H1 (cell line): Measurements from ENCODE around the gene MYCBP2. TPM values are rescaled to one million over a fixed set of nuclear protein-coding genes. Genes with fewer than 3 reads are reported as not detected.

Source experiments
- CTCF ChIA-PET: fragments of 300-600 bp; sonication (Branson Sonifier 250); formaldehyde crosslinking; loops from one replicate; lab custom pipeline; 2021; ENCODE audit not compliant: partially characterized antibody; lab: Charles Lee
- POLR2A ChIA-PET: fragments of 300-600 bp; sonication (Branson Sonifier 250); formaldehyde crosslinking; loops from one replicate; lab custom pipeline; 2021; ENCODE audit warnings: inconsistent platforms; ENCODE audit not compliant: partially characterized antibody; lab: Charles Lee
- DNase-seq, 2 experiments: peaks; one replicate each; pipeline versions ENCODE4 v3.0.0 to v3.0.0-alpha.2; 2010 to 2022; ENCODE audit warnings: low spot score in 2 of 2, low read depth in 1 of 2, mixed read lengths in 1 of 2
- FAIRE-seq: peaks from 2 replicates; lab custom pipeline; 2011; peaks lifted over from hg19 to GRCh38; lab: Jason Lieb, UNC
- H2AFZ ChIP-seq: 2 replicates; pipeline ENCODE4 v1.8.1; 2012; ENCODE audit warnings: low read length, inconsistent platforms
- H2AK5ac ChIP-seq: 2 replicates; pipeline ENCODE4 v1.6.1; 2013; ENCODE audit warnings: low read depth, low read length
- H2BK120ac ChIP-seq: replicated peaks from 2 replicates; pipeline ENCODE3; 2013; ENCODE audit warnings: low read depth, low read length, inconsistent platforms
- H2BK12ac ChIP-seq: 2 replicates; pipeline ENCODE4 v1.6.1; 2013; ENCODE audit warnings: low read depth, low read length
- H2BK15ac ChIP-seq: 2 replicates; pipeline ENCODE4 v1.6.1; 2013; ENCODE audit warnings: low read length
- H2BK20ac ChIP-seq: 2 replicates; pipeline ENCODE4 v1.6.1; 2013; ENCODE audit warnings: low read length
- H2BK5ac ChIP-seq: 2 replicates; pipeline ENCODE4 v1.6.1; 2013; ENCODE audit warnings: low read depth, low read length
- H3K14ac ChIP-seq: 2 replicates; pipeline ENCODE4 v1.6.1; 2013; ENCODE audit warnings: inconsistent platforms; ENCODE audit not compliant: insufficient read length
- H3K18ac ChIP-seq: 2 replicates; pipeline ENCODE4 v1.6.1; 2013; ENCODE audit warnings: low read length; ENCODE audit errors: extremely low read depth
- H3K23ac ChIP-seq: 2 replicates; pipeline ENCODE4 v1.6.1; 2013; ENCODE audit warnings: inconsistent platforms; ENCODE audit not compliant: insufficient read length
- H3K23me2 ChIP-seq: 2 replicates; pipeline ENCODE4 v1.6.1; 2013; ENCODE audit warnings: low read depth, low read length
- H3K27ac ChIP-seq: 2 replicates; pipeline ENCODE4 v1.6.1; 2011; ENCODE audit warnings: low read depth, low read length, inconsistent platforms
- H3K27me3 ChIP-seq, 4 experiments: replicated peaks in 1 of 4; 1 replicate in 1 of 4; 2 replicates in 3 of 4; pipeline versions ENCODE4 v1.6.1 to v1.8.1; 2011 to 2013; ENCODE audit warnings: low read length in 3 of 4, mild to moderate bottlenecking in 3 of 4, inconsistent platforms in 2 of 4, mixed read lengths in 2 of 4, moderate library complexity in 1 of 4; ENCODE audit not compliant: control insufficient read depth in 3 of 4, insufficient read depth in 3 of 4; ENCODE audit errors: extremely low read depth in 1 of 4
- H3K36me3 ChIP-seq, 4 experiments: 2 replicates each; pipeline versions ENCODE4 v1.6.1 to v1.8.1; 2011 to 2013; ENCODE audit warnings: mild to moderate bottlenecking in 4 of 4, low read length in 3 of 4, moderate library complexity in 2 of 4, control low read depth in 1 of 4, inconsistent platforms in 1 of 4; ENCODE audit not compliant: insufficient read depth in 4 of 4, control insufficient read depth in 2 of 4
- H3K4ac ChIP-seq: replicated peaks from 2 replicates; pipeline ENCODE3; 2013; ENCODE audit warnings: low read length, low read depth, mixed read lengths, inconsistent platforms; ENCODE audit not compliant: insufficient read length
- H3K4me1 ChIP-seq, 4 experiments: replicated peaks in 1 of 4; 1 replicate in 1 of 4; 2 replicates in 3 of 4; pipeline versions ENCODE4 v1.6.1 to v1.8.1; 2011 to 2013; ENCODE audit warnings: low read length in 3 of 4, inconsistent platforms in 2 of 4, mixed read lengths in 1 of 4; ENCODE audit not compliant: insufficient read depth in 4 of 4, control insufficient read depth in 3 of 4
- H3K4me2 ChIP-seq, 2 experiments: 2 replicates each; pipeline versions ENCODE4 v1.6.1 to v1.8.1; 2011 to 2013; ENCODE audit warnings: low read depth in 2 of 2, low read length in 2 of 2, control low read depth in 1 of 2, inconsistent platforms in 1 of 2, mild to moderate bottlenecking in 1 of 2; ENCODE audit not compliant: insufficient read depth in 1 of 2
- H3K4me3 ChIP-seq, 4 experiments: fragments of 200-600, 300-600 bp in 1 of 4; sonication (generic), shearing (Covaris generic), sonication (Bioruptor Twin) in 1 of 4; 2 replicates each; pipeline versions ENCODE4 v1.5.1 to v1.8.1; 2011 to 2016; ENCODE audit warnings: low read length in 4 of 4, low read depth in 3 of 4, control low read depth in 2 of 4, inconsistent platforms in 2 of 4, mild to moderate bottlenecking in 2 of 4, mixed read lengths in 1 of 4, moderate library complexity in 1 of 4; ENCODE audit not compliant: insufficient read depth in 2 of 4; ENCODE audit errors: extremely low read depth in 1 of 4
- H3K56ac ChIP-seq: replicated peaks from 2 replicates; pipeline ENCODE3; 2013; ENCODE audit warnings: low read depth, mild to moderate bottlenecking, mixed read lengths, low read length, inconsistent platforms; ENCODE audit not compliant: insufficient read length
- H3K79me1 ChIP-seq: 2 replicates; pipeline ENCODE4 v1.6.1; 2013; ENCODE audit warnings: low read depth, low read length, control low read depth
- H3K79me2 ChIP-seq, 2 experiments: 2 replicates each; pipeline versions ENCODE4 v1.6.1 to v1.8.1; 2012 to 2013; ENCODE audit warnings: low read length in 2 of 2, mild to moderate bottlenecking in 2 of 2, inconsistent platforms in 1 of 2; ENCODE audit not compliant: insufficient read depth in 2 of 2, control insufficient read depth in 1 of 2
- H3K9ac ChIP-seq, 4 experiments: replicated peaks in 1 of 4; 1 replicate in 1 of 4; 2 replicates in 3 of 4; pipeline versions ENCODE4 v1.6.1 to v1.8.1; 2011 to 2013; ENCODE audit warnings: low read depth in 3 of 4, low read length in 3 of 4, control low read depth in 2 of 4, mild to moderate bottlenecking in 2 of 4, moderate library complexity in 2 of 4, inconsistent platforms in 1 of 4; ENCODE audit errors: extremely low read depth in 1 of 4
- H3K9me3 ChIP-seq, 2 experiments: 2 replicates each; pipeline versions ENCODE4 v1.6.1 to v1.8.1; 2012 to 2013; ENCODE audit warnings: mild to moderate bottlenecking in 2 of 2, moderate library complexity in 2 of 2, control low read depth in 1 of 2, inconsistent platforms in 1 of 2, low read depth in 1 of 2, low read length in 1 of 2, mixed read lengths in 1 of 2; ENCODE audit not compliant: insufficient read depth in 2 of 2
- H4K20me1 ChIP-seq, 2 experiments: replicated peaks in 1 of 2; 2 replicates each; pipeline versions ENCODE3 to v1.8.1; 2011 to 2013; ENCODE audit warnings: inconsistent platforms in 2 of 2, low read length in 2 of 2, mild to moderate bottlenecking in 1 of 2; ENCODE audit not compliant: insufficient read depth in 2 of 2, control insufficient read depth in 1 of 2
- H4K5ac ChIP-seq: 2 replicates; pipeline ENCODE4 v1.6.1; 2013; ENCODE audit warnings: low read length, low read depth, mixed read lengths, inconsistent platforms; ENCODE audit not compliant: insufficient read length
- H4K8ac ChIP-seq: 2 replicates; pipeline ENCODE4 v1.8.0; 2013; ENCODE audit warnings: mild to moderate bottlenecking, moderate library complexity, low read length, inconsistent platforms; ENCODE audit not compliant: insufficient read depth; ENCODE audit errors: extremely low read depth
- H4K91ac ChIP-seq: replicated peaks from 2 replicates; pipeline ENCODE3; 2013; ENCODE audit warnings: low read length, mixed read lengths, inconsistent platforms; ENCODE audit not compliant: insufficient read length
- POLR2A ChIP-seq, 2 experiments: IDR thresholded peaks; 1 replicate in 1 of 2; 2 replicates in 1 of 2; pipeline ENCODE4 v1.6.1; 2011; ENCODE audit warnings: low read depth in 2 of 2, low read length in 2 of 2, mild to moderate bottlenecking in 2 of 2; ENCODE audit errors: control extremely low read depth in 1 of 2
- WGBS, 2 experiments: shearing (Covaris generic) in 1 of 2; methylation state at CpG; one replicate each; pipeline versions ENCODE4 v1.1.6 to v1.1.7; 2013 to 2015; ENCODE audit warnings: low lambda C conversion rate in 2 of 2, mixed read lengths in 2 of 2, inconsistent platforms in 1 of 2, low coverage in 1 of 2, missing lambda C conversion rate in 1 of 2; ENCODE audit not compliant: insufficient replicate concordance in 2 of 2, insufficient coverage in 1 of 2, insufficient read length in 1 of 2; ENCODE audit errors: extremely low coverage in 1 of 2, missing lambda C conversion rate in 1 of 2; 5-methylcytosine and 5-hydroxymethylcytosine counted together
- polyA plus RNA-seq, 7 experiments: library from polyadenylated mRNA; depleted of rRNA in 3 of 7; stranded (reverse) in 5 of 7; unstranded in 2 of 7; fragments of >200 nt in 5 of 7; fragments of 200-250 nt in 2 of 7; gene quantifications; 1 replicate in 5 of 7; 2 replicates in 1 of 7; 4 replicates in 1 of 7; pipeline versions ENCODE4 v1.2.1 to v1.2.3, GENCODE V29; 2011 to 2013; ENCODE audit warnings: missing spikeins in 2 of 7, mixed read lengths in 2 of 7
- total RNA-seq: library from RNA; stranded (reverse); fragmentation: NEBNext Ultra II Directional; extraction: Animal tissue kit (Norgen Biotek cat#: 25700); gene quantifications from 2 replicates; pipeline ENCODE4 v1.2.1, GENCODE V29; 2021

Gene MYCBP2
- total and polyA plus RNA-seq, 2 of the 8 experiments (the other 6 are each of a cell fraction or from before 2014, with no cell fraction given) = 19.0 to 52.1 TPM

- Histone ChIP-seq H3K36me3 (peaks cover 0 to 20% (median 12%) of the 10 kb centered on the region in 4 experiments; a peak in 7 of 8 replicates), H4K5ac (no peak overlapping the region), H3K27me3 (no peaks in the 10 kb centered on the region), H4K20me1 (peaks cover 1 to 4% of the 10 kb centered on the region in 2 experiments), H3K9ac (no peak overlapping the region), H3K4me1 (no peaks in the 10 kb centered on the region), H3K4ac (no peak overlapping the region), H2AK5ac (no peak overlapping the region), H3K79me2 (no peaks in the 10 kb centered on the region), H3K18ac (no peak overlapping the region), H3K23me2 (no peaks in the 10 kb centered on the region), H3K14ac (no peak overlapping the region), H2AFZ (no peak overlapping the region), H2BK15ac (no peak overlapping the region), H4K91ac (no peak overlapping the region), H3K56ac (no peak overlapping the region), H2BK20ac (no peak overlapping the region), H2BK12ac (no peak overlapping the region), H3K27ac (no peak overlapping the region), H3K4me2 (no peak overlapping the region), H3K79me1 (no peaks in the 10 kb centered on the region), H3K23ac (no peak overlapping the region), H2BK120ac (no peak overlapping the region), H3K4me3 (no peak overlapping the region), H3K9me3 (no peaks in the 10 kb centered on the region), H4K8ac (no peak overlapping the region), H2BK5ac (no peak overlapping the region)
- FAIRE-seq = no peak
- 91% methylated on average over 4 of the region's 4 CpGs; no CpG with 5 or more reads in 1 of the 2 experiments for WGBS, 2 experiments
- no peak for DNase-seq
- ChIA-PET CTCF (interaction anchor here (1.0 kb wide), 1 partner anchor 299 kb away, joined by 4 read pairs; no protein-coding TSS in a partner anchor), POLR2A (no interaction called here)
- TF ChIP-seq POLR2A (IDR thresholded peaks at IDR 0.05; ENCODE audit: control extremely low read depth in 1 of 2, low read depth in 2 of 2, low read length in 2 of 2) = no peak
Observed at GRCh38 chr13:77180011-77180410, 146.9 kb downstream of the MYCBP2 start.
